HL-60 (cell line): ENCODE measurements around the gene KHDC4.

Experiments
- CTCF ChIP-seq: IDR thresholded peaks from one replicate; pipeline ENCODE4 v1.5.1; 2011; ENCODE audit warnings: low read length, control low read depth, inconsistent platforms; ENCODE audit not compliant: insufficient read depth
- GABPA ChIP-seq: IDR thresholded peaks from 2 replicates; pipeline ENCODE4 v1.6.1; 2012; ENCODE audit warnings: low read depth
- POLR2AphosphoS5 ChIP-seq: IDR thresholded peaks from 2 replicates; pipeline ENCODE4 v1.6.1; 2012; ENCODE audit warnings: low read depth
- REST ChIP-seq: IDR thresholded peaks from 2 replicates; pipeline ENCODE4 v1.6.1; 2012; ENCODE audit warnings: low read depth; ENCODE audit not compliant: insufficient replicate concordance
- SPI1 ChIP-seq: IDR thresholded peaks from 2 replicates; pipeline ENCODE4 v1.6.1; 2012; ENCODE audit warnings: low read depth, mild to moderate bottlenecking, borderline replicate concordance

GRCh38 chr1:155932081-155932480 lies 2.1 kb downstream of the KHDC4 start:
- TF ChIP-seq CTCF: no peak
- TF ChIP-seq POLR2AphosphoS5: no peak
- no peak for TF ChIP-seq SPI1
- TF ChIP-seq REST: no peak
- no peak for TF ChIP-seq GABPA
